GM18867 (cell line): Measurements from ENCODE around the gene MOK.
"Not testable (repeated sequence)": the region's sequence is repeated elsewhere in the genome, so short reads cannot be mapped to it uniquely, and the experiment has no call there.

Source experiments
- ATAC-seq: cut with Tn5 transposase; IDR thresholded peaks from one replicate; pipeline ENCODE4 v1.9.1; 2021; ENCODE audit warnings: mild to moderate bottlenecking, moderate library complexity; ENCODE audit not compliant: unreplicated experiment

MOK gene

DNA sequence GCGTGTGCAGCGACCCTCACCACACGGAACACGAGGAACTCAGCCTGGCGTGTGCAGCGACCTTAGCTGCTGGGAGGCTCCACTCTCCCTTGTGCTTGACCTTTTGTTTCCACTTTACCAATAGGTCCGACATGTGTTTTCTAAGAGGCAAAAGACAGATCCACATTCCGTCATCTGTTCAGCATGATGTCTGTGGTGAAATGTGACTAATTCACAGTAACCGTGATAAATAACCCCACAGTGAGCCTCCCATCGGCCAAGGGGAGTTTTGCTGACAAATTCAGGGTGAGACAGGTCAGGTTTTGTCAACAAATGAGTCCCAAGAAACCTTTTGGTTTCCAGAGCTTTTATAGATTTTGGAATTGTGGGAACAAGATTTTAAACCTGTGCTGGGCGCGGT, 55.9 kb downstream of the MOK start:
- ATAC-seq: no peak

DNA sequence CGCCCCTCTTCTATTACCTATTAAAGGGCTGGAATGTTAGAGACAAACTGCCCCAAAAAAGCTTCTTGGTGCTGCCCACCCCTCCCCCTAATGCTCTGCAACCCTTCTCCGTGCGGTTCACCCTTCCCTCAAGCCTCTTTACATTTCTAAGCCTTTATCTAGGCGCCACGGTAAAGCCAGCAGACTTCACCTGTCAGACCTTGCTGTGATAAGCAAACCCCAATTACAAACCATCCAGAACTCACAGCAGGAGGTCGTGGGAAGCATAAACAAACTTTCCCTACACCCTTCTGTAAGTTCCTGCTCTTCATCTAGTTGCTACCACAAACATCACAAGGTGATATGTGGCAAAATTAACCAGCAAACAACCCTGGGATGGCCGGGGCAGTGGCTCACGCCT, 56.8 kb downstream of the MOK start:
- ATAC-seq: no peak

DNA sequence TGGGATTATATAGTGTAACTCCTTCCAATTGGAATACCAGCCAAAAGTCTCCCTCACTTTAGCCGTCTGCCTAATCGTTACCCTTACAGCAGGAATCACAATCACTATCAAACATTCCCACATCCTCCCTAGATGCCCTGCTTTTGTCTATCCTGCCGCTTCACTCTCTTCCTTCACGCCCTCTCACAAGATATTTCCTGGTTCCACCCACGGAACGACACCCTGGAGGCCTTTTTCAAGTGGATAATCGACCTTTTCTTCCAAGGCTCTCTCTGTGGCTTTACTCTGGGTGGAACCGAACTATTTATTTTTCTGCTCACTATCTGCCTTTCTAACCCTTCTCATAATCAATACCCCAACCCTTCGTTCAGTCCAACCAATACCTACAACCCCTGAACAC, 58.9 kb downstream of the MOK start:
- ATAC-seq: no peak

DNA sequence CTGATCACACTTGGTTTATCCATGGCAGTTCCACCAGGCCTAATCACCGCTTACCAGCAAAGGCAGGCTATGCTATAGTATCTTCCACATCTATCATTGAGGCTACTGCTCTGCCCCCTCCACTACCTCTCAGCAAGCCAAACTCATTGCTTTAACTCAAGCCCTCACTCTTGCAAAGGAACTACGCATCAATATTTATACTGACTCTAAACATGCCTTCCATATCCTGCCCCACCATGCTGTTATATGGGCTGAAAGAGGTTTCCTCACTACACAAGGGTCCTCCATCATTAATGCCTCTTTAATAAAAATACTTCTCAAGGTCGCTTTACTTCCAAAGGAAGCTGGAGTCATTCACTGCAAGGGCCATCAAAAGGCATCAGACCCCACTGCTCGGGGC, 61.2 kb downstream of the MOK start:
- ATAC-seq: not testable (repeated sequence)

DNA sequence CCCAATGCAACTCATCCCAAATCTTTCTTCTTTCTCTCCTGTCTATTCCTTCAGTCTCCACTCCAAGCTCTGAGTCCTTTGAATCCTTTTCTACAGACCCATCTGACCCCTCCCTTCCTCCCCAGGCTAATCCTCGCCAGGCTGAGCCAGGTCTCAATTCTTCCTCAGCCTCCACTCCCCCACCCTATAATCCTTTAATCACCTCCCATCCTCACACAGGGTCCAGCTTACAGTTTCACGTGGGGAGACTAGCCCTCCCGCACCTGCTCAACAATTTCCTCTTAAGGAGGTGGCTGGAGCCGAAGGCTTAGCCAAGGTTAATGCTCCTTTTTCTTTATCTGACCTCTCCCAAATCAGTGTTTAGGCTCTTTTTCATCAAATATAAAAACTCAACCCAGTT, 63.8 kb downstream of the MOK start:
- ATAC-seq: no peak

DNA sequence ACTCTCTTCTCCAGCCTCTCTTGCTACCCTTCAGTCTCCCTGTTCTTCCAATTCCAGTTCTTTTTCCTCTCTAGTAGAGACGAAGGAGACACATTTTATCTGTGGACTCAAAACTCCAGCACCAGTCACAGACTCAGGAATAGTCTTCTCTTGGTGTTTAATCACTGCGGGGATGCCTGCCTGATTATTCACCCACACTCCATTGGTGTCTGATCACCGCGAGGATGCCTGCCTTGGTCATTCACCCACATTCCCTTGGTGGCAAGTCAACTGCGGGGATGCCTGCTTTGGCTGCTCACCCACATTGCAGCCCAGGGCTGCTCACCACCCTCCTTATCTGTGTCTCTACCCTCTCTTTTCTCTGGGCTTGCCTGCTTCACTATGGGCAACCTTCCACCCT, 64.5 kb downstream of the MOK start:
- ATAC-seq: not testable (repeated sequence)

DNA sequence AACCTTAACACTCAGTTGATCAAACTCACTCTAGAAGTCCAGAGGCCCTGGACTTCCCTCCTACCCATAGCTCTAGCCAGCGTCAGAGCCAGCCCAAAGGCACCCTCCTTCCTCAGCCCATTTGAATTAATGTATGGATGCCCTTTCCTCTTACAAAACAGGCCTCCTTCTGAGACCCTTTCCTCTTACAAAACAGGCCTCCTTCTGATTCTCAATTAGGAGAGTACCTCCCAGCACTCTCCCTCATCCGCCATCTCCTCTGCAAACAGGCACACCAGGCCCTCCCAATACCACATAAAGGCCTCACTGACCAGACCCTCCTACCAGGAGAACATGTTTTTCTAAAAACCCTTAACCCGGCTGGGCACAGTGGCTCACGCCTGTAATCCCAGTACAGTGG, 65.7 kb downstream of the MOK start:
- no peak for ATAC-seq

DNA sequence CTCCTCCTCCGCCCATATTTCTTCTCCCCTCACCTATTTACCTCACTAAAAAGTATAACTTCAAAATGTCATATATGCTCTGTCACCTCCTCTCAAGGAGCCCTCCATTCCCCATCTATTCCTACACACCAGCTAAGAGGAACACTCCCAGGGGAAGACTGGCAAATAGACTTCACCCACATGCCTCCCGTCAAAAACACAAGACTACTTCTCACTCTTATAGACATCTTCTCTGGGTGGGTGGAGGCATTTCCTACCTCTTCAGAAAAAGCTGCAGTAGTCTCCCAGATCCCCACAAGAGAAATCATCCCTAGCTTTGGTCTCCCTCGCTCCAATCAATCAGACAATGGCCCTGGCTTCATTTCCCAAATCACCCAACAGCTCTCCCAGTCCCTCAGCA, 66.2 kb downstream of the MOK start:
- ATAC-seq: no peak

DNA sequence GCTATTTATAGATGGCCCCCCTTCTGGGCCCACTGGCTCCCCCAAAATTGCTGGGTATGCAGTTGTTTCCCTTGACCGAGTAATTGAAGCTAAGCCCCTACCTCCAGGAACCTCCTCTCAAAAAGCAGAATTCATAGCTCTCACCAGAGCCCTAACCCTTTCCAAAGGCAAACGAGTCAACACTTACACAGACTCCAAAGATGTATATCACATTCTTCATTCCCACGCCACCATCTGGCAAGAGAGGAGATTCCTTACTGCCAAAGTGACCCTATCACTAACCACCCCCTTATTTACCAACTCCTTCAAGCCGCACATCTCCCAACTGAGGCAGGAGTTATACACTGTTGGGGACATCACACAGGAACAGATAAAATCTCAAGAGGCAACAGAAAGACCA, 66.8 kb downstream of the MOK start:
- no peak for ATAC-seq

DNA sequence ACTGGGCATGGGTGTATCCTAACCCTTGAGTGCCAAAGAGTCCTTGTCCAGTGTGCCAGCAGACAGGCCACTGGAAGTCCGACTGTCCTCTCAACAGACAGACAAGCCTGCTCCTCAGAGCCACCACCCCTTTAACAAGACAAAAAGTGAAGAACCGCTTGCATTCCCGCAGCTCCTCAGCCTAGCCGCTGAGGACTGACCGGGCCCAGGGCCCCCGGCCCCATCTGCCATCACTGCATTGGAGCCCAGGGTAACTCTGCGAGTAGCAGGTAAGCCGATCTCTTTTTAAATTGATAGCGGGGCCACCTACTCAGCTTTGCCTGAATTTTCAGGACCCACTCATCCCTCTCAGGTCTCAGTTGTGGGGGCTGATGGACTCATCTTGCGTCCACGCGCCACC, 68.9 kb downstream of the MOK start:
- ATAC-seq: no peak

DNA sequence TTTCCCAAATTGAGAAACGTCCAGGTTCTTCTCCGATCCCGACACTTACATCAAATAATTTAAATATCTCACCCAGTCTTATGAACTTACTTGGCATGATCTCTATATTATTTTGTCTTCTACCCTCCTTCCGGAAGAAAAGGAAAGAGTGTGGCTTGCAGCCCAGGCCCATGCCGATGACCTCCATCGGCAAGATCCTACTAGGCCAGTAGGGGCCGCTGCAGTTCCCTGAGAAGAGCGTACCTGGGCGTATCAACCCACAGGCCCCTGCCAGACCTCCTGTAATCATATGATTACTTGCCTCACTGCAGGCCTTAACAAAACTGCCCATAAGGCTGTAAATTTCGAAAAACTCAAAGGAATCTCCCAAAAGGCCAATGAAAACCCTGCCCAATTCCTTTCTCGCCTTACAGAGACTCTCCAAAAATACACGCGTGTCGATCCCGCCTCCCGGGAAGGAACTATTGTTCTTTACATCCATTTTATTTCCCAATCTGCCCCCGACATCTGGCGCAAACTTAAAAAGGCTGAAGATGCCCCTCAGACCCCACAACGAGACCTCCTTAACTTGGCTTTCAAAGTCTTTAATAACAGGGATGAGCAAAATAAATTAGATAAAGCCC, 69.6 kb downstream of the MOK start:
- no peak for ATAC-seq

DNA sequence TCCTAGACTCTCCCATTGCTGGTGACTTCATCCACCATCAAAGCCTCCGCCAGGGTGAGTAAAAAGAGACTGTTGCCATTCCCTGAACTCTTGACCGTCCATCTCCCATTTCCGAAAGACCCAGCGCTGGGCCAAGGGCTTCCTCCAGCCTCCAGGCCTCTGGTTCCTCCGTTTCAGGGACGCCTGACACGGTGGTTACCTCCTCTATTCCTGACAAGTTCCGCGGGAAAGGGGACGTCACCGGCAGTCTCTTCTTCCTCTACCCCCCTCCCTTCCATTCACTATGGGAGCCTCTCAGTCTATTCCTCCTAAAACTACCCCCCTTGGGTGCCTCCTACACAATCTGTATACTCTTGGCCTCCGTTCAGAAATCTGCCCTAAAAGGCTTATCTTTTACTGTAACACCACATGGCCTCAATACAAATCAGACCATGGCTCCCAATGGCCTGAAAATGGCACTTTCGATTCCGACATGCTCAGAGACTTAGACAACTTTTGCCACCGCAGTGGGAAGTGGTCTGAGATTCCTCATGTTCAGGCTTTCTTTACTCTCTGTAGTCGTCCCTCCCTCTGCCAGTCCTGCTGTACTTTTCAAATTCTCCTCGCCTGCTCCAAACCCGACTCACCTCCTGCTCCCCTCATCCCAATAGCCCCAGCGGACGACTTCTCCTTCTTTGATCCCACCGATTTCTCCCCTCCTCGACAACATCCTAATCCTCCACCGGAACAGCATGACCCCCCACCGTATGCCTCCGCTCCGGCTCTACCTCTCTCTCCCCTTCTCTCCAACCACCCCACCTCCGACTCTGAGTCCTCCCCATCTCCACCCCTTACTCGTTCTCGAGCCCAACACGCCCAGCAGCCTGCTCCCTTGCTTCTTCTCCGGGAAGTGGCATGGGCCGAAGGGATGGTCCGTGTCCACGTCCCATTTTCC, 70.4 kb downstream of the MOK start:
- no peak for ATAC-seq

DNA sequence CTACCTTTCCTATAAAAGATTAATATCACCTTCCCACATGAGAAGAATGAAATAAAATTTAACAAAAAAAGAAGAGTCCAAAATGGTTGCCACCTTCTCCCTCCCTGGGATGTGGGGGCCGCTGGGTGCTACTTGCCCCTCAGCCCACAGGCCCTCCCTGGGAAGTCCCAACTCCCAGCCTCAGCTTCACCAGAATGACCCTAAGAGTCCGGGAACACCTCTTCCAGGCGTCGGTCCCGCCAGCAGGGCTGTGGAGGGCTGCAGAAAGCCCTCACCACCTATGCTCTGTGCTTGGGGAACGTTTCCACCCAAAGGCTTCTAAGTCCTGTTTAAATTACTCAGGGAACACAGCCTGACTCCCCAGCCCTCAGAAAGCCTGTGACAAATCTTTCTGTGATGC, 71.9 kb downstream of the MOK start:
- ATAC-seq: no peak

DNA sequence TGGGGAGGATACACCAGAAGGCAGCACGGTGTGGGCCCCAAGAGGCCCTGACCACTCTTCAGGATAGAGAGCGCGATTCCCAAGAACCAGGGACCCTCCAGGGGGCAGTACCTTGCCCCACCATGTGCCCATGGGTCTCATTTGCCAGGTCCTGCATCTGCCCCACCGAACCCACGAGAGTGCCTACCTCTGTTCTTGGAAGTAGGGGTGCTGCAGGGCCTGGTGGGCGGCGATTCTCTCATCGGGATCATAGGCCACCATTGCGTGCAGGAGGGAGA, 72.7 kb downstream of the MOK start:
- ATAC-seq: no peak

DNA sequence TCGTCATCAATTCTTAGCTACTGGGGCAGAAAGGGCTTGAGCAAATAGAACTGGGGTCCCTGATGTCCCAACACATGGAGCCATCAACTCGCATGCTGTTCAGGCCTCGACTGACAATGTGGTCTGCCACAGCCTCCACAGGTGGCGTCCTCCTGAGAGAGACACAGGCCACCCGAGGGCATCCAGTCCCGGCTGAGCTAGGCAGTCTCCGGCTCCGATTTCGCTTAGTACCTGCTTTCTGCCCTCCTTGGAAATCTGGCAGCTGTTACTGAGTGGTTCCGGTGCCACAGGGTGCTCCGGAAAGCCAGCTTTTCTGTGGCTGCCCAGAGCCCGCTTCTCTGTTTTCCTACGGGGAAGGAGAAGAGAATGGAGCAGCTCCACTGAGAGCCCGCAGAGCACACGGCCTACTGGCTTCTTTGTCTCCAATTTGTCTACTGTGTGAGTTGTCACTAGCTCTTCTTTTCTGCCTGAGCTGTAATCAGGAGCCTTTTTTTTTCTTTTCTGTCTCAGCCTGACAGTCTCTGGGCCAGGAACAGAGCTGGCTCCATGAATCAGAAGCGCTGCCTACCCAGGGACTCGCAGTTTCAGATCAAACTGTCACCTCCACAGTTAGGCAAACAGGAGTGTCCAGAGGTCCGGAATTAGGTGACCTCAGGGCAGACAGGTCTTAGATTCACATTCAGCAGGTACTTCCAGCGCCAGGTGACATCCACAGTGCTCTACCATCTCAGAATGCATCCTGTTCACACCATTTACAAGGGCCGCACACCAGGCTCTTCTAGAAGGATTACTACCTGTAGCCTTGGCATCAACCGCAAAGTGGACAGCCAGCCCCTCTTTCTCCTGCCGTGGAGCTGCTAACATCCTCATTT, 73.3 kb downstream of the MOK start:
- no peak for ATAC-seq

DNA sequence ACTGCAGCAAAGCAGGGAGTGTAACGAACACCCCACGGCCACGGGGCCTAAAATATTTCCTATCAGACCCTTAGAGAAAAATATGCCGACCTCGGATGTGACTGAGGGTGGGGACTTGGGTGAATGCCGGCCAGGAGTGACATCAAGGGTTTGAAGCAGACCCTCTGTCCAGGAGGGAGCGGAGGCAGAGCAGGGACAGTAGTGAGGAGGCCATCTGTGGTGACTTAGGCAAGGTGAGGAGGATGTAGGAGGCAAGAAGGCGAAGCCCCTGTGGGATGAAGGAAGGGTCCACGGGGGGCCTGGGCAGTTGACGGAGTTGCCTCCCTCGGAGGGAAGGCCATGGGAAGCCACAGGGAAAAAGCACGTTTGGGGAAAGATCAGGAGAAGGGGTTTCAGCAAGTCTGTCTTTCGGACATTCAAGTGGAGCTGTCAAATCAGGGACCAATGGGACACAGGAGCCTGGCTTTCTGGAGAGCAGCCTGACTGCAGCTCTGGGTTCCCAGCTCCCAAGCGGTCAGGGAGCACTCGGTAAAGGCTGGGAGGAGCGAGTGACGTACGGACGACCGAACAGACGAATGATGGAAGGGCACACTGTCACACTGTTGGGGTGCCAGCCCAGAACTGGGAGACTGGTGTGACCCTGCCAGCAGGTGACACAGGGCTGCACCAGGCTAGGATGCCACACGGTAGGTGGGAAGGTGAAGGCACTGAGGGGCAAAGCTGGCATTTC, 74.3 kb downstream of the MOK start:
- ATAC-seq: no peak

DNA sequence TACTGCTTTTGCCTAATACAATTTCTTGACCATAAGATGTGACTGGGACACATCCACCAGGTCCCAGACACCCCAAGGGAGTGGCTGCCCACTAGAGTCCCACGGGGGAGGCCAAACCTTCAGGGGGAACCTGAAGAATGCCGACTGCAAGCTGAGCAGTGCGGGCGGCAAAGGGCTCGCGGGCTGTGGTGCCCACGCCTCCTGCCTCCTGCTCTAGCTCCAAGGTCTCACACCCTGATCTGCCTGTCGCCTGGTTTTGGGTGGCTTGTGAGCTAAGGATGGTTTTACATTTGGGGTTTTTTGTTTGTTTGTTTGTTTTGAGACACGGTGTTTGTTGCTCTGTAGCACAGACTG, 75.2 kb downstream of the MOK start:
- no peak for ATAC-seq

DNA sequence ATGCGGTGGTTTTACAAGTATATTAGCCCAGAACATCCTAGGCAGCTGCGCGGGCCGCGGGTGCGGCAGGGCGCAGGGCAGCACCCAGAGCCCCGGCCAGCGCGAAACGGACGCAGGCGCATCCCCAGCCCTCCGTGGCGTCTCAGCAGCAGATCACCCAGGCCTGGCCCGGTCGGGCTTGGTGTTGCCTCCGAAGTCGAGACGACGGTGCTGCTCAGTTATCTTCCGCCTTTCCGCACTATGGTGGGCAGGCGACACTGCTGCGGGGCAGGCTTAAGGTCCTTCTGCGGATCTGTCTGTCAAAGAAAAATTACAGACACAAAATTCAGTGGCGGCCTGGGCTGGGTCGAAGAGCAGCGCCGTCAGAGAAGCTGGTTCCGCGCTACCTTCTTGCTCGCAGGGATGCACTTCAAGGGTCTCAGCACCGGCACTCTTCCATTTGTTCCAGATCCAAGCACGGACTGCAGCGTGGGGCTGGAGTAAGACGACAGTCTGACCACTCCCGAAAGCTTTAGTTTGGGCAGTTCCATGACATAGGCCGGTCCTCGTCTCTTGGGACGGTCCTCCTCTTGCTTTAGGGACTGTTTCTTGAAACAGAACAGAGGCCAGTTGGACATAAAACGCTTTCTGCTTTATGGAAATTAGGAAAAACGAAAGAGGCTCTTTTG, 75.8 kb downstream of the MOK start:
- ATAC-seq: no peak

DNA sequence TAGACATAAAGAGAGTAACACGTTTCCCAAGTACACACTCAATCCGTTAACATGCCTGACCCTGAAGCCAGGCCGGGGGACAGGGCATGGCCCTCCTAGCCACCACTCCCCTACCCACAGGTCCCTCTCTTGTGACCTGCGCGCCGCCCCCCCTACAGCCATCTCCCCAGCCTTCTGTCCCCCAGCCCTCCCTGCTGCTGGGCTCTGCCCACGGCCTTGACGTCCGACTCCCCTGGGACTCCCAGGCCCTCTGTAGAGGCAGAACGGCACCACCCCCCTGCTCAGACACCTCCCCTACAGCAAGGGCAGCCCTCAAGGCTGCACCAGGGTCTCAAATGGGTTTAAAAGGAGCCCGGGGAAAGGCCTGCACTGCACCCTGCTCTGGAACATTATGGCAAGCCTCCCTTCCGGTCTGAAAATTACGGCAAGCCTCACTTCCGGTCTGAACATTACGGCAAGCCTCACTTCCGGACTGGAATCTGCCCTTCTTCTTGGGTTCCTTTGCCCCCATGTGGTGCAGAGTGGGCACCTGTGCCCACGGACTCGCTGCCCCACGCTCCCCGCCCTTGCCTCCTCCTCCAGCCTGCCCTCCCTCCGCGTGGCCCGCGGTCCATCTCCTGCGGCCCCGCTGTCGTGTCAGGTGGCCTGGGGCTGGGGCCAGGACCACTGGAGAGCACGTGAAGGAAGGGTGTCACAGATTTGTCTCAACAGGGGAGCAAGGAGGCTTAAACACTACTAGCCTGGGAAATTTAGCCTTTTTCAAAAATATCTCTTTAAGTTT, 77.6 kb downstream of the MOK start:
- no peak for ATAC-seq
